Kasumi-1 (cell line): ENCODE data around the gene CDCA7L.
A peak's percentile ranks its signal among the peaks of the same experiment; 100 is the strongest.
"Not testable (repeated sequence)": the region's sequence is repeated elsewhere in the genome, so short reads cannot be mapped to it uniquely, and the experiment has no call there.

Experiments used
- DNase-seq, 2 experiments: peaks; one replicate each; lab custom pipeline; 2025; lab: John Stamatoyannopoulos, UW

The CDCA7L gene

GRCh38 chr7:21944616-21945453 is 864 bp downstream of the CDCA7L start:
- DNase-seq: peak; percentile 64 to 71

DNA sequence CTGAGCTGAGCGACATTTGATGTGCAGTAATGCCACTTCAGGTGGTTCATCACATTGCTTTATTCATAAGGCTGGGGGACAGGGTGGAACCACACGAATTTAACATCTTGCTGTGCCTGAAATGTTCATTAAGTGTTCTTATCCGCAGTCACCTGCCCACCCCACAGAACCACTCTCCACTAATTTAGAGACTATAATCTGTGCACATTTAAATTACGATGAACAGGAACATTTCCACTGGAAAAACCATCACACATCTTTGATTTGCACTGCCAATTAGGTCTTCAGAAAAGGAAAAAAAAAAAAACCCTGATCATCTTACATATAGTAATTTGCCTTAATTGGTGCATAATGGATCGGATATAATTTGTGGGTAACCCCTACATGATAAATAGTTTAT is 2.3 kb downstream of the CDCA7L start:
- DNase-seq: no peak

DNA sequence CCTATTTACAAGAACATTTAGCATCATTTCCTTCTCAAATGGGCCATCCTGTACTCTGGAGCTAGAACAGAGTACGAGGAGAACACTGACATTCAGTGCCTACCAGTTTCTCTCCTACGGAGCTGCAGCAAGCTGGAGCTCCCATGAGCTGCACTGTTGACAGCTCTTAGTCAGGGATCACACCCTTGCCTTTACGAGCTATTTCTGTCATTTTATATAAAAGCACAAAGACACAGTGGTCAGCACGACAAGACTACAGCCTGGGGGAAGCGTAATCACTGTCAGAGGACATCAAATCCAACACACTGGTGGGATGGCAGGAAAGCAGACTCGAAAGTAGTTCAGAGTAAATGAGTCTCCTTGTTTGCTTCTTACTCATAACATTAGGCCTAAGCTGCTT is 2.7 kb downstream of the CDCA7L start:
- no peak for DNase-seq

DNA sequence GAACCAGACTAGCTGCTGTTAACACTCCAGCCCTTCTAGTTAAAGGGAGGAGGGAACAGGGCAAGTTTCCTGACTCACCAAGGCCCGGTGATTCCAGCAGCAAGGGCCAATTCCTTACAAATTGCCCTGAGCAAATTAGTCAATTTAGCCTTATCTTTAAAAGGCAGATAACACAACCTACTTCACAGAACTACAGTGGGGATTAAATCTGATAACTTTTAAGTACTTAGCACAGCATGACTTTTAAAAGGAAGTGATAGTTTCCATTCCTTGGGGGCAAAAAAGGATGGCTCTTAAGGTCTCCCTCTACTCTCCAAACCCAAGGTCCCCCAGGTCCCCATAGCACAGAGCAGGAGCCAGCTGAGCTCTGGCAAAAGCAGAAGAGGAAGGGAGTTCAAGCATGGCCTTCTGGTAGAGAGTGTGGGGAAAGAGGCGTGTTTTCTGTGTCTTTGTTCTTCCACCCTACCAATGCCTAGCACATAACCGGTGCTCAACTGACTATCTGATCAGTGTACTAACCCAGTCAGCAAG is 4.0 kb downstream of the CDCA7L start:
- DNase-seq: peak; percentile 96 to 98

GRCh38 chr7:21939858-21940372 is 5.8 kb downstream of the CDCA7L start:
- DNase-seq: no peak

GRCh38 chr7:21939136-21939857 is 6.4 kb downstream of the CDCA7L start:
- DNase-seq: no peak

- no peak for DNase-seq
Observed at GRCh38 chr7:21938463-21938862, 7.2 kb downstream of the CDCA7L start.

- peak; percentile 19 to 27 for DNase-seq
Observed at GRCh38 chr7:21934808-21935207, 10.9 kb downstream of the CDCA7L start.

DNA sequence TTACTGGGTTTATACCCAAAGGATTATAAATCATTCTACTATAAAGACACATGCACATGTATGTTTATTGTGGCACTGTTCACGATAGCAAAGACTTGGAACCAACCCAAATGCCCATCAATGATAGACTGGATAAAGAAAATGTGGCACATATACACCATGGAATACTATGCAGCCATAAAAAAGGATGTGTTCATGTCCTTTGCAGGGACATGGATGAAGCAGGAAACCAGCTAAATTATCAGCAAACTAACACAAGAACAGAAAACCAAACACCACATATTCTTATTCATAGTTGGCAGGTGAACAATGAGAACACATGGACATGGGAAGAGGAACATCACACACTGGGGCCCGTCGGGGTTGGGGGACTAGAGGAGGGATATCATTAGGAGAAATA is 12.4 kb downstream of the CDCA7L start:
- DNase-seq: not testable (repeated sequence)

DNA sequence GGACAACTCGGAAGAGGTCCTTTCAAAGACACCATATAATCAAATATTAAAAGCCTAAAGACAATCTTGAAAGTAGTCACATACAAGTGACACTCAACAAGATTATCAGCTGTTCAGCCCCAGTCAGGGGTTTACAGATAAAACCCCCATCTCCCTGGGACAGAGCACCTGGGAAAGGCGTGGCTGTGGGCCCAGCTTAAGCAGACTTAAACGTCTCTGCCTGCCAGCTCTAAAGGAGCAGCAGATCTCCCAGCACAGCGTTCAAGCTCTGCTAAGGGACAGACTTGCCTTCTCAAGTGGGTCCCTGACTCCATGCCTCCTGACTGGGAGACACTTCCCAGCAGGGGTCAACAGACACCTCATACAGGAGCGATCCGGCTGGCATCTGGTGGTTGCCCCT is 18.0 kb downstream of the CDCA7L start:
- DNase-seq: no peak

DNA sequence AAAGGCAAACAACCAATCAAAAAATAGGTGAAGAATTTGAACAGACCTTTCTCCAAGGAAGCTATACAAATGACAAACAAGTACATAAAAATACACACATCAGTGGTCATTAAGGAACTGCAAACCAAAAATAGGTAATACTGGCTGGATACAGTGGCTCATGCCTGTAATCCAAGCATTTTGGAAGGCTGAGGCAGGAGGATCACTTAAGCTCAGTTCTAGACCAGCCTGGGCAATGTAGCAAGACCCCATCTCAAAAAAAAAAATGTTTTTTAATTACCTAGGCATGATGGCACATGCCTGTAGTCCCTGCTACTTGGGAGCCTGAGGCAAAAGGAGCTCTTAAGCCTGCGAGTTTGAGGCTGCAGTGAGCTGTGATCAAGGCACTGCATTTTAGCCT is 19.3 kb downstream of the CDCA7L start:
- no peak for DNase-seq

GRCh38 chr7:21923658-21924057 is 22.0 kb downstream of the CDCA7L start:
- DNase-seq: no peak

DNA sequence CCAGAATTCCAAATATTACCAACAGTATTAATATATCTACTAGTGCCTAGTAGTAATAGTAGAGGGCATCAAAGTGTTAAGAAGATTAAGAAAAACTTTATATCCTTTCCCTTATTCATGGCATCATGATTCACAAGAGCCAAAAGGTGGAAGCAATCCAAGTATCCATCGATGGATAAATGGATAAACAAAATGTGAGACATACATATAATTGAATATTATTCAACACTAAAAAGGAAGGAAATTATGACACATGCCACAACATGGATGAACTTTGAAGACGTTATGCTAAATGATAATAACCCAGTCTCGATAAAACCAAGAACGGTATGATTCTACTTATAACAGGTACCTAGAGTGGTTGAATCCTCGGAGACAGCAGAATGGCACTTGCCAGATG is 23.1 kb downstream of the CDCA7L start:
- no peak for DNase-seq

- DNase-seq: no peak
Observed at GRCh38 chr7:21920936-21921335, 24.8 kb downstream of the CDCA7L start.

DNA sequence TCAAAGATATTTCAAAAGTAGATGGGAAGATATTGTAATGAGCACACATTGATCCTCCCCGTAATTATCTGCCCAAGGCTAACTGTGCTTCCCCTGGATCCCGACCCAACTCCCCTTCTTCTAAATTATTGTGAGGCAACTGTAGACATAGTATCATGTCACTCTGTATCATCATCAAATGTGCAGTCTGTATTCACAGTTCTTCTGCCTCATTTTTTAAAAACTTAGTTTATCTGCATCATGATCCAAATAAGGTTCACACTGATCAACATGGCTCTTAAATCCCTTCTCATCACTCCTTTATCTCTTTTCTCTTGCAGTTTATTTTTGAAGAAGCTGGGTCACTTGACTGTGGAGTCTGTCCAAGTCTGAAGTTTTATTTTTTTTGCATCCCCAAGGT is 27.5 kb downstream of the CDCA7L start:
- no peak for DNase-seq

- no peak for DNase-seq
Observed at GRCh38 chr7:21916629-21917028, 29.1 kb downstream of the CDCA7L start.

GRCh38 chr7:21916176-21916575 is 29.5 kb downstream of the CDCA7L start:
- DNase-seq: no peak

DNA sequence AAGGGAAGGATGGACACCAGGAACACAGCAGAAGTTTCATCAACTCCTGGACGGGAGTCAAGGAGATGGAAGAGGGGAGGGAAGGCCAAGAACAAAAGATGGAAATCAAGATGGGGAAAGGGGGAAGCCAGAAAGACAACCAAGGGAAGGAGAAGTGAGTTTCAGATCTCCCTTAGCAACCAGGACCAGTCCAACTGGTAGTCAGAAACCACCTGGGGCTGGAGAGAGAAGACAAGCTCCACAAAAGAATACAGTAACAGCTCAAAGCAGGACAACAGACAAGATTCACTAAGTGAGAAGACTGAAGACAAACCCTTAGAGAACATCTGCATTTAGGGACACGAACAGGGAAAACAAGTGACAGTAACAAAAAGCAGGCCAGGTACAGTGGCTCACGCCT is 30.6 kb downstream of the CDCA7L start:
- DNase-seq: no peak

- DNase-seq: no peak
Observed at GRCh38 chr7:21914671-21915070, 31.0 kb downstream of the CDCA7L start.

- DNase-seq: peak; percentile 28 to 52
Observed at GRCh38 chr7:21912931-21913780, 32.5 kb downstream of the CDCA7L start.

DNA sequence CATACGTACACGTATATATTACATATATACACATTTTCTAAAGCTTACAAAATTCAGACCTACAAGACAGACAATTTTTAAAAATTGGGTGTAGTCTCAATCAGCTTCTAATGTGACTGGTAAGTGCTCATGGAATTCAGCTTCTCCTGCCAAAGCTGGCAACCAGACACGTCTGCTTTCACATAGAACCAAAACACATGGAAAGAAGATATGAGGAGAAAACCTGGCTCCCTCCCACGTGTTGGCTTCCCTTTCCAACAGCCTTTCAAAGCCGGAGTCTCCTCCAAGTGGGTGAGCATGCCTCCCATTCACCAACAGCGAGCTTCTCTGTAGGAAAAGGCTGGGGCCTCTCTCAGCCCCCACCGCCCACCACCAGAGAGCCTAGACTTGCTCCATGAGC is 33.4 kb downstream of the CDCA7L start:
- DNase-seq: no peak

- no peak for DNase-seq
Observed at GRCh38 chr7:21911341-21911875, 34.3 kb downstream of the CDCA7L start.
